Esophagus muscularis mucosa (tissue), 3 donors: ENCODE measurements around the gene BMPR1B.

Experiments used
- CTCF ChIP-seq, 3 experiments: fragments of 200-600 bp in 2 of 3; fragments of 450-650 bp in 1 of 3; sonication (generic) in 2 of 3; IDR thresholded peaks; one replicate each; pipeline ENCODE4 v1.5.1; 2017 to 2019; ENCODE audit warnings: antibody characterized with exemption in 3 of 3, mild to moderate bottlenecking in 2 of 3, moderate library complexity in 1 of 3
- POLR2A ChIP-seq: fragments of 450-650 bp; IDR thresholded peaks from one replicate; pipeline ENCODE4 v1.6.1; 2017; ENCODE audit warnings: antibody characterized with exemption, moderate library complexity, mild to moderate bottlenecking, low read depth
- POLR2AphosphoS5 ChIP-seq, 2 donors: sonication (generic); formaldehyde crosslinking; IDR thresholded peaks; one replicate each; pipeline ENCODE4 v1.6.1; 2017; ENCODE audit warnings: antibody characterized with exemption in 2 of 2

DNA sequence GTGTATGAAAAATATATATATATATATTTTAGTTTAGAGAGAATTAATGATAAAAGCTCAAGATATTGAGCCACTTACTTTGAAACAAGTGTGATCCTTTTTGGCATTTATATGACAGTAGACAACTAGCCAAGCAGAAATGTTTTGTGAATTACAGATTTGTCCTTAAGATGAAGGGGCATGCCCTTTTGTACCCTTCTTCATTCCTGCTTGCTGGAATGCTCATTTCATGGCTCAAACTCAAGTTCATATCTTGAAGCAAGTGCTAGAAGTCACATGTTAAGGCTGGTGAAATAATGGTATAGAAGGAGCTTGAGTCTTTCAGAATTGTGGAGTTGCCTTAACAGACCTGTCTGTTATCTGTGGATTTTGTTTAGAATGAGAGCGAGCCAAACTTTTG, 203.0 kb downstream of the BMPR1B start:
- TF ChIP-seq CTCF (IDR thresholded peaks at IDR 0.05), result no peak
- no peak for TF ChIP-seq POLR2AphosphoS5 (IDR thresholded peaks at IDR 0.05)
- TF ChIP-seq POLR2A, result no peak
